GM13976 (cell line): ENCODE measurements around the gene ADAMTS9.

Source experiments
- DNase-seq: peaks from one replicate; pipeline ENCODE4 v3.0.0; 2012; ENCODE audit warnings: low spot score
- CTCF ChIP-seq: IDR thresholded peaks from 2 replicates; pipeline ENCODE4 v1.5.1; 2012; ENCODE audit warnings: borderline replicate concordance, mild to moderate bottlenecking; ENCODE audit not compliant: insufficient read depth; ENCODE audit errors: extremely low read depth, missing control alignments, control extremely low read depth
- in situ Hi-C: fragments of 300-500 bp; cut with MboI; formaldehyde crosslinking; loops from one replicate; pipeline ENCODE4 v1.12.0; 2022; ENCODE audit warnings: low sequenced_read_pairs, mixed read lengths, inconsistent platforms; ENCODE audit not compliant: unreplicated experiment

Gene ADAMTS9

GRCh38 chr3:64509206-64509605 lies 178.6 kb downstream of the ADAMTS9 start:
- no peak for TF ChIP-seq CTCF
- in situ Hi-C loops = no loop called here
- no peak for DNase-seq

GRCh38 chr3:64508140-64508539 lies 179.7 kb downstream of the ADAMTS9 start:
- in situ Hi-C loops = no loop called here
- DNase-seq = no peak
- no peak for TF ChIP-seq CTCF

GRCh38 chr3:64506255-64506654 lies 181.5 kb downstream of the ADAMTS9 start:
- TF ChIP-seq CTCF = no peak
- in situ Hi-C loops = no loop called here
- no peak for DNase-seq

GRCh38 chr3:64505419-64505818 lies 182.4 kb downstream of the ADAMTS9 start:
- in situ Hi-C loops = no loop called here
- DNase-seq = no peak
- TF ChIP-seq CTCF = no peak

GRCh38 chr3:64502284-64502683 lies 185.5 kb downstream of the ADAMTS9 start:
- no peak for DNase-seq
- in situ Hi-C loops = no loop called here
- TF ChIP-seq CTCF = no peak

- no peak for TF ChIP-seq CTCF
Observed at GRCh38 chr3:64501298-64501906, 186.4 kb downstream of the ADAMTS9 start.

More at GRCh38 chr3:64501298-64501906, 186.4 kb downstream of the ADAMTS9 start:
- in situ Hi-C loops = no loop called here
- no peak for DNase-seq
